K562 (cell line): ENCODE measurements around the gene POLR3E. TPM values are rescaled to one million over a fixed set of nuclear protein-coding genes. Genes with fewer than 3 reads are reported as not detected.

Experiments
- CCAR2 ChIP-seq: fragments of 200-400 bp; formaldehyde crosslinking; IDR thresholded peaks from 2 replicates; pipeline ENCODE4 v1.6.1; 2017; ENCODE audit warnings: mild to moderate bottlenecking, low read depth, low read length
- ELF2 ChIP-seq: fragments of 250-450 bp; sonication (Bioruptor Pico); IDR thresholded peaks from 2 replicates; pipeline ENCODE4 v1.5.0; 2021; ENCODE audit warnings: mild to moderate bottlenecking
- HNRNPUL1 ChIP-seq: fragments of 200-400 bp; formaldehyde crosslinking; IDR thresholded peaks from 2 replicates; pipeline ENCODE4 v1.6.1; 2017; ENCODE audit warnings: low read length
- IFI16 ChIP-seq: fragments of 250-450 bp; sonication (Bioruptor Pico); IDR thresholded peaks from 2 replicates; pipeline ENCODE4 v2.1.2; 2022; ENCODE audit warnings: mild to moderate bottlenecking, inconsistent platforms
- KAT7 ChIP-seq: sonication (generic); formaldehyde crosslinking; IDR thresholded peaks from 2 replicates; pipeline ENCODE4 v1.8.0; 2022; ENCODE audit warnings: missing genetic modification reagents, mild to moderate bottlenecking, borderline replicate concordance
- NR4A1 ChIP-seq, 2 experiments: fragments of 250-450 bp in 1 of 2; fragments of 450-650 bp in 1 of 2; sonication (Bioruptor Pico) in 1 of 2; IDR thresholded peaks; 2 replicates each; pipeline versions ENCODE4 v1.4.0 to v1.6.1; 2016 to 2020; ENCODE audit warnings: mild to moderate bottlenecking in 2 of 2, missing compliant biosample characterization in 1 of 2, missing genetic modification characterization in 1 of 2, moderate library complexity in 1 of 2
- NUFIP1 ChIP-seq: fragments of 450-650 bp; IDR thresholded peaks from 2 replicates; pipeline ENCODE4 v1.6.1; 2018; ENCODE audit not compliant: partially characterized antibody
- ZNF121 ChIP-seq: sonication (generic); formaldehyde crosslinking; conservative IDR thresholded peaks from 2 replicates; pipeline ENCODE4 v1.8.0; 2022; ENCODE audit warnings: missing genetic modification reagents
- ZNF778 ChIP-seq: fragments of 450-650 bp; formaldehyde crosslinking; IDR thresholded peaks from 2 replicates; pipeline ENCODE4 v1.4.0; 2020; ENCODE audit warnings: mild to moderate bottlenecking, moderate library complexity
- polyA plus RNA-seq, 8 experiments: library from polyadenylated mRNA; depleted of rRNA in 4 of 8; stranded (reverse) in 5 of 8; unstranded in 3 of 8; fragments of >200 nt; fragmentation: Nextera tagmentation in 2 of 8; fragmentation: Illumina TruSeq in 1 of 8; extraction: Ambion mirVana in 2 of 8; extraction: Trizol in 1 of 8; gene quantifications; 2 replicates each; pipeline versions ENCODE4 v1.2.1 to v1.2.3, GENCODE V29; 2011 to 2014; ENCODE audit warnings: inconsistent platforms in 1 of 8, missing spikeins in 1 of 8
- total RNA-seq, 7 experiments: library from RNA; depleted of rRNA in 6 of 7; stranded (reverse); fragments of >200 nt in 6 of 7; fragmentation: Illumina TruSeq in 2 of 7; extraction: Trizol in 2 of 7; gene quantifications; 2 replicates each; pipeline versions ENCODE4 v1.2.1 to v1.2.3, GENCODE V29; 2011 to 2021; ENCODE audit warnings: low replicate concordance in 1 of 7
- TF ChIP-seq, protein P1 (sequence below), 3 experiments: fragments of 200-800 bp in 1 of 3; fragments of 250-450 bp in 1 of 3; fragments of 450-650 bp in 1 of 3; sonication (Bioruptor Pico) in 1 of 3; sonication (Bioruptor generic) in 1 of 3; formaldehyde crosslinking in 1 of 3; IDR thresholded peaks; 2 replicates each; pipeline versions ENCODE4 v1.6.1 to v1.8.0; 2016 to 2022; ENCODE audit warnings: mild to moderate bottlenecking in 2 of 3, missing genetic modification characterization in 2 of 3, missing compliant biosample characterization in 1 of 3, moderate library complexity in 1 of 3
- TF ChIP-seq, protein P2 (sequence below): sonication (generic); formaldehyde crosslinking; IDR thresholded peaks from 2 replicates; pipeline ENCODE4 v1.8.0; 2022; ENCODE audit warnings: missing genetic modification reagents, mild to moderate bottlenecking, moderate library complexity, borderline replicate concordance
- TF ChIP-seq, protein P3 (sequence below): fragments of 250-450 bp; sonication (Bioruptor Pico); IDR thresholded peaks from 2 replicates; pipeline ENCODE4 v1.6.1; 2021; ENCODE audit warnings: mild to moderate bottlenecking
- TF ChIP-seq, protein P4 (sequence below): sonication (generic); formaldehyde crosslinking; IDR thresholded peaks from 2 replicates; pipeline ENCODE4 v1.8.0; 2023; ENCODE audit warnings: missing genetic modification reagents, mild to moderate bottlenecking, borderline replicate concordance

The POLR3E gene
- total and polyA plus RNA-seq, 9 of the 15 experiments (the other 6 are each of a cell fraction or from before 2014, with no cell fraction given) = 17.7 to 151 (median 82.6) TPM

DNA sequence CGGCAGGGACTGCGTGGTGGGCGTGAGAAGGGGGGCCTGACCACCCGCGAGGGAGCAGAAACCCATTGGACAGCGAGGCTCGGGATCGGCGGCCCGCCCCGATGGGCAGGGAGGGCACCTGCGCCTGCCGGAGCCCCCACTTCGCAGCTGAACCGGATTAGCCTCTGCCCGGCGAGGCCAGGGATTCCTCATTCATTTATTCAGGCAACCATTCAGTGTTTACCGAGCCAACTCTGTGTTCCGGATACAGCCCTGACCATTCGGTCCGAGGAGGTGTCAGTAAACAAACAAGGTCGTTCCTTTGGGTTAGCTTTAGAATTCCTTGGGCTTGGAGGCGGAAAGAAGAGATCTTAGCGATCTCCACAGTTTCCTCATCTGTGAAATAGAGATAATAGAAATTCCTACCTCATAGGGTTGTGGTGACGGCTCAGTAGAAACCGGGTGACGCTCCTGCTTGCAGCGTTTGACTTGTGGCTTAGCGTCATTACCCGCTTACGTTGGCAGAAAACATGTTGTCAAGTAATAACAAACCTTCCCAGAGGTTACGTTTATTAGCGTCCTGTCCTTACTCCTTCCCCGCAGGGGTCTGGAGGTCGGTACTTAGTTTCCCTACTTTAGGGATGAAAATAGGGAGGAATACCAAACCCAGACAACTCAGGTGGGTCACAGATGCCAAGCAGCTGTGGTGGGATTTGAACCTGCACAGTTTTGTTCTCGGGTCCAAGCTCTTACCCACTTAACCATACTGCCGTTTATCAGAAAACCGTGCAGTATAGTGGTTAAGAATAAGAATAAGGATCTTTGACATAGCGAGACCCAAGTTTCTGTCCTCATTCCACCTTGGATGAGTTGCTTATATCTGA, 893 bp downstream of the POLR3E start (continued):
- TF ChIP-seq, protein P1, sequence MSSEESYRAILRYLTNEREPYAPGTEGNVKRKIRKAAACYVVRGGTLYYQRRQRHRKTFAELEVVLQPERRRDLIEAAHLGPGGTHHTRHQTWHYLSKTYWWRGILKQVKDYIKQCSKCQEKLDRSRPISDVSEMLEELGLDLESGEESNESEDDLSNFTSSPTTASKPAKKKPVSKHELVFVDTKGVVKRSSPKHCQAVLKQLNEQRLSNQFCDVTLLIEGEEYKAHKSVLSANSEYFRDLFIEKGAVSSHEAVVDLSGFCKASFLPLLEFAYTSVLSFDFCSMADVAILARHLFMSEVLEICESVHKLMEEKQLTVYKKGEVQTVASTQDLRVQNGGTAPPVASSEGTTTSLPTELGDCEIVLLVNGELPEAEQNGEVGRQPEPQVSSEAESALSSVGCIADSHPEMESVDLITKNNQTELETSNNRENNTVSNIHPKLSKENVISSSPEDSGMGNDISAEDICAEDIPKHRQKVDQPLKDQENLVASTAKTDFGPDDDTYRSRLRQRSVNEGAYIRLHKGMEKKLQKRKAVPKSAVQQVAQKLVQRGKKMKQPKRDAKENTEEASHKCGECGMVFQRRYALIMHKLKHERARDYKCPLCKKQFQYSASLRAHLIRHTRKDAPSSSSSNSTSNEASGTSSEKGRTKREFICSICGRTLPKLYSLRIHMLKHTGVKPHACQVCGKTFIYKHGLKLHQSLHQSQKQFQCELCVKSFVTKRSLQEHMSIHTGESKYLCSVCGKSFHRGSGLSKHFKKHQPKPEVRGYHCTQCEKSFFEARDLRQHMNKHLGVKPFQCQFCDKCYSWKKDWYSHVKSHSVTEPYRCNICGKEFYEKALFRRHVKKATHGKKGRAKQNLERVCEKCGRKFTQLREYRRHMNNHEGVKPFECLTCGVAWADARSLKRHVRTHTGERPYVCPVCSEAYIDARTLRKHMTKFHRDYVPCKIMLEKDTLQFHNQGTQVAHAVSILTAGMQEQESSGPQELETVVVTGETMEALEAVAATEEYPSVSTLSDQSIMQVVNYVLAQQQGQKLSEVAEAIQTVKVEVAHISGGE (CRISPR knock-in tag; IDR thresholded peaks at IDR 0.05) = no peak
- TF ChIP-seq, protein P2, sequence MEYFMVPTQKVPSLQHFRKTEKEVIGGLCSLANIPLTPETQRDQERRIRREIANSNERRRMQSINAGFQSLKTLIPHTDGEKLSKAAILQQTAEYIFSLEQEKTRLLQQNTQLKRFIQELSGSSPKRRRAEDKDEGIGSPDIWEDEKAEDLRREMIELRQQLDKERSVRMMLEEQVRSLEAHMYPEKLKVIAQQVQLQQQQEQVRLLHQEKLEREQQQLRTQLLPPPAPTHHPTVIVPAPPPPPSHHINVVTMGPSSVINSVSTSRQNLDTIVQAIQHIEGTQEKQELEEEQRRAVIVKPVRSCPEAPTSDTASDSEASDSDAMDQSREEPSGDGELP (CRISPR knock-in tag) = no peak
- TF ChIP-seq ELF2 (CRISPR knock-in tag) (peak; percentile 65), ZNF121 (no peak), KAT7 (CRISPR knock-in tag) (no peak; the same call in 1 of the 2 replicates), HNRNPUL1 (0 out of 2 replicates have a peak, but pooled peaks have one; percentile 77), NUFIP1 (peak; percentile 65), IFI16 (CRISPR knock-in tag) (no peak), CCAR2 (no peak), ZNF778 (CRISPR knock-in tag) (no peak), NR4A1 (CRISPR knock-in tag; IDR thresholded peaks at IDR 0.05) (0 out of 2 replicates have a peak, but pooled peaks have one; percentile 7), NR4A1 (tag; IDR thresholded peaks at IDR 0.05) (no peak)
- TF ChIP-seq, protein P3, sequence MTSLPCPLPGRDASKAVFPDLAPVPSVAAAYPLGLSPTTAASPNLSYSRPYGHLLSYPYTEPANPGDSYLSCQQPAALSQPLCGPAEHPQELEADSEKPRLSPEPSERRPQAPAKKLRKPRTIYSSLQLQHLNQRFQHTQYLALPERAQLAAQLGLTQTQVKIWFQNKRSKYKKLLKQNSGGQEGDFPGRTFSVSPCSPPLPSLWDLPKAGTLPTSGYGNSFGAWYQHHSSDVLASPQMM (CRISPR knock-in tag) = no peak
- TF ChIP-seq, protein P4, sequence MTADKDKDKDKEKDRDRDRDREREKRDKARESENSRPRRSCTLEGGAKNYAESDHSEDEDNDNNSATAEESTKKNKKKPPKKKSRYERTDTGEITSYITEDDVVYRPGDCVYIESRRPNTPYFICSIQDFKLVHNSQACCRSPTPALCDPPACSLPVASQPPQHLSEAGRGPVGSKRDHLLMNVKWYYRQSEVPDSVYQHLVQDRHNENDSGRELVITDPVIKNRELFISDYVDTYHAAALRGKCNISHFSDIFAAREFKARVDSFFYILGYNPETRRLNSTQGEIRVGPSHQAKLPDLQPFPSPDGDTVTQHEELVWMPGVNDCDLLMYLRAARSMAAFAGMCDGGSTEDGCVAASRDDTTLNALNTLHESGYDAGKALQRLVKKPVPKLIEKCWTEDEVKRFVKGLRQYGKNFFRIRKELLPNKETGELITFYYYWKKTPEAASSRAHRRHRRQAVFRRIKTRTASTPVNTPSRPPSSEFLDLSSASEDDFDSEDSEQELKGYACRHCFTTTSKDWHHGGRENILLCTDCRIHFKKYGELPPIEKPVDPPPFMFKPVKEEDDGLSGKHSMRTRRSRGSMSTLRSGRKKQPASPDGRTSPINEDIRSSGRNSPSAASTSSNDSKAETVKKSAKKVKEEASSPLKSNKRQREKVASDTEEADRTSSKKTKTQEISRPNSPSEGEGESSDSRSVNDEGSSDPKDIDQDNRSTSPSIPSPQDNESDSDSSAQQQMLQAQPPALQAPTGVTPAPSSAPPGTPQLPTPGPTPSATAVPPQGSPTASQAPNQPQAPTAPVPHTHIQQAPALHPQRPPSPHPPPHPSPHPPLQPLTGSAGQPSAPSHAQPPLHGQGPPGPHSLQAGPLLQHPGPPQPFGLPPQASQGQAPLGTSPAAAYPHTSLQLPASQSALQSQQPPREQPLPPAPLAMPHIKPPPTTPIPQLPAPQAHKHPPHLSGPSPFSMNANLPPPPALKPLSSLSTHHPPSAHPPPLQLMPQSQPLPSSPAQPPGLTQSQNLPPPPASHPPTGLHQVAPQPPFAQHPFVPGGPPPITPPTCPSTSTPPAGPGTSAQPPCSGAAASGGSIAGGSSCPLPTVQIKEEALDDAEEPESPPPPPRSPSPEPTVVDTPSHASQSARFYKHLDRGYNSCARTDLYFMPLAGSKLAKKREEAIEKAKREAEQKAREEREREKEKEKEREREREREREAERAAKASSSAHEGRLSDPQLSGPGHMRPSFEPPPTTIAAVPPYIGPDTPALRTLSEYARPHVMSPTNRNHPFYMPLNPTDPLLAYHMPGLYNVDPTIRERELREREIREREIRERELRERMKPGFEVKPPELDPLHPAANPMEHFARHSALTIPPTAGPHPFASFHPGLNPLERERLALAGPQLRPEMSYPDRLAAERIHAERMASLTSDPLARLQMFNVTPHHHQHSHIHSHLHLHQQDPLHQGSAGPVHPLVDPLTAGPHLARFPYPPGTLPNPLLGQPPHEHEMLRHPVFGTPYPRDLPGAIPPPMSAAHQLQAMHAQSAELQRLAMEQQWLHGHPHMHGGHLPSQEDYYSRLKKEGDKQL (CRISPR knock-in tag) = no peak
